KMS-11 (cell line): Measurements from ENCODE around the gene DNAH10.

Experiments used
- H2AFZ ChIP-seq: fragments of 200-600 bp; sonication (generic); 2 replicates; pipeline ENCODE4 v1.6.1; 2016; ENCODE audit warnings: antibody characterized with exemption, mixed run types, low read depth
- H3K27ac ChIP-seq: fragments of 200-600 bp; sonication (generic); 2 replicates; pipeline ENCODE4 v1.6.1; 2016; ENCODE audit warnings: mild to moderate bottlenecking, mixed run types
- H3K27me3 ChIP-seq: fragments of 200-600 bp; sonication (generic); 2 replicates; pipeline ENCODE4 v1.6.1; 2017; ENCODE audit warnings: mild to moderate bottlenecking, low read depth, mixed run types, moderate library complexity; ENCODE audit not compliant: insufficient read depth
- H3K36me3 ChIP-seq: fragments of 200-600 bp; sonication (generic); 2 replicates; pipeline ENCODE4 v1.6.1; 2017; ENCODE audit warnings: mild to moderate bottlenecking, mixed run types; ENCODE audit not compliant: insufficient read depth
- H3K4me1 ChIP-seq: fragments of 200-600 bp; sonication (generic); 2 replicates; pipeline ENCODE4 v1.6.1; 2016; ENCODE audit warnings: mild to moderate bottlenecking, low read depth, mixed run types; ENCODE audit not compliant: poor library complexity, severe bottlenecking
- H3K4me2 ChIP-seq: fragments of 200-600 bp; sonication (generic); 2 replicates; pipeline ENCODE4 v1.7.0; 2016; ENCODE audit warnings: mild to moderate bottlenecking, mixed run types
- H3K4me3 ChIP-seq: fragments of 200-600 bp; sonication (generic); IDR thresholded peaks from 2 replicates; pipeline ENCODE4 v1.6.1; 2017; ENCODE audit warnings: low read depth, low read length, mixed read lengths; ENCODE audit not compliant: insufficient read depth
- H3K79me2 ChIP-seq: fragments of 200-600 bp; sonication (generic); 2 replicates; pipeline ENCODE4 v1.6.1; 2016; ENCODE audit warnings: low read depth, mixed run types; ENCODE audit not compliant: insufficient read depth
- H3K9ac ChIP-seq: fragments of 200-600 bp; sonication (generic); 2 replicates; pipeline ENCODE4 v1.6.1; 2016; ENCODE audit warnings: mild to moderate bottlenecking, mixed run types
- H4K20me1 ChIP-seq: fragments of 200-600 bp; sonication (generic); 2 replicates; pipeline ENCODE4 v1.6.1; 2016; ENCODE audit warnings: mild to moderate bottlenecking, mixed run types; ENCODE audit not compliant: insufficient read depth
- CTCF ChIP-seq: fragments of 200-600 bp; sonication (generic); conservative IDR thresholded peaks from 2 replicates; pipeline ENCODE4 v1.6.1; 2017; ENCODE audit warnings: low read depth, mild to moderate bottlenecking, antibody characterized with exemption, low read length, moderate library complexity, mixed read lengths

Gene DNAH10

GRCh38 chr12:123790905-123791467 lies 28.9 kb downstream of the DNAH10 start:
- no peak for TF ChIP-seq CTCF
- H3K9ac ChIP-seq, result no peak overlapping the region

GRCh38 chr12:123794027-123794426 lies 31.9 kb downstream of the DNAH10 start:
- no peak overlapping the region for H3K4me3 ChIP-seq
- H3K27me3 ChIP-seq, result no peaks in the 10 kb centered on the region
- no peak overlapping the region for H2AFZ ChIP-seq
- no peaks in the 10 kb centered on the region for H4K20me1 ChIP-seq
- no peaks in the 10 kb centered on the region for H3K4me1 ChIP-seq
- no peak overlapping the region for H3K27ac ChIP-seq
- H3K36me3 ChIP-seq, result no peaks in the 10 kb centered on the region
- no peak for TF ChIP-seq CTCF
- H3K4me2 ChIP-seq, result no peak overlapping the region
- no peaks in the 10 kb centered on the region for H3K79me2 ChIP-seq
- no peak overlapping the region for H3K9ac ChIP-seq

More at GRCh38 chr12:123790905-123791467, 28.9 kb downstream of the DNAH10 start:
- no peak overlapping the region for H3K4me2 ChIP-seq
- no peaks in the 10 kb centered on the region for H3K36me3 ChIP-seq
- no peaks in the 10 kb centered on the region for H4K20me1 ChIP-seq
- H3K4me1 ChIP-seq, result no peaks in the 10 kb centered on the region
- H3K4me3 ChIP-seq, result no peak overlapping the region
- no peak overlapping the region for H3K27ac ChIP-seq
- no peaks in the 10 kb centered on the region for H3K27me3 ChIP-seq
- no peak overlapping the region for H2AFZ ChIP-seq
- H3K79me2 ChIP-seq, result no peaks in the 10 kb centered on the region

GRCh38 chr12:123798518-123798917 lies 36.4 kb downstream of the DNAH10 start:
- H3K4me3 ChIP-seq, result no peak overlapping the region
- no peak overlapping the region for H3K9ac ChIP-seq
- TF ChIP-seq CTCF, result no peak
- no peaks in the 10 kb centered on the region for H3K27me3 ChIP-seq
- H3K4me1 ChIP-seq, result no peaks in the 10 kb centered on the region
- H3K27ac ChIP-seq, result no peak overlapping the region
- H3K36me3 ChIP-seq, result no peaks in the 10 kb centered on the region
- no peaks in the 10 kb centered on the region for H3K79me2 ChIP-seq
- no peak overlapping the region for H2AFZ ChIP-seq
- H4K20me1 ChIP-seq, result no peaks in the 10 kb centered on the region
- H3K4me2 ChIP-seq, result no peak overlapping the region

- Histone ChIP-seq H3K27ac (no peak overlapping the region), H4K20me1 (no peaks in the 10 kb centered on the region), H3K36me3 (no peaks in the 10 kb centered on the region), H3K27me3 (no peaks in the 10 kb centered on the region), H3K4me3 (no peak overlapping the region), H3K9ac (no peak overlapping the region), H2AFZ (no peak overlapping the region), H3K4me1 (no peaks in the 10 kb centered on the region), H3K4me2 (no peak overlapping the region), H3K79me2 (no peaks in the 10 kb centered on the region)
- no peak for TF ChIP-seq CTCF
Measured at GRCh38 chr12:123799227-123799626, 37.1 kb downstream of the DNAH10 start.
